Measurements from ENCODE around the gene CDC42BPB.

- no peak for TF ChIP-seq ZBTB21 (CRISPR knock-in tag; IDR thresholded peaks at IDR 0.05; ENCODE audit: borderline replicate concordance)
- TF ChIP-seq CTCF (IDR thresholded peaks at IDR 0.05) = no peak
- TF ChIP-seq SMAD4 (CRISPR knock-in tag; IDR thresholded peaks at IDR 0.05) = no peak
Measured at GRCh38 chr14:102927878-102928411, 129.4 kb downstream of the CDC42BPB start.

Data from WTC11 (cell line).